ENCODE measurements around the gene BICRA. TPM values are rescaled to one million over a fixed set of nuclear protein-coding genes. Genes with fewer than 3 reads are reported as not detected.

Gene BICRA
- polyA plus RNA-seq, 10 donors: 5.7 to 12.6 (median 10.0) TPM

GRCh38 chr19:47600246-47601179, 8.4 kb upstream of the BICRA start:
- peak; percentile 99 for DNase-seq

- no peak for DNase-seq
Observed at GRCh38 chr19:47601180-47601904, 7.6 kb upstream of the BICRA start.

DNA sequence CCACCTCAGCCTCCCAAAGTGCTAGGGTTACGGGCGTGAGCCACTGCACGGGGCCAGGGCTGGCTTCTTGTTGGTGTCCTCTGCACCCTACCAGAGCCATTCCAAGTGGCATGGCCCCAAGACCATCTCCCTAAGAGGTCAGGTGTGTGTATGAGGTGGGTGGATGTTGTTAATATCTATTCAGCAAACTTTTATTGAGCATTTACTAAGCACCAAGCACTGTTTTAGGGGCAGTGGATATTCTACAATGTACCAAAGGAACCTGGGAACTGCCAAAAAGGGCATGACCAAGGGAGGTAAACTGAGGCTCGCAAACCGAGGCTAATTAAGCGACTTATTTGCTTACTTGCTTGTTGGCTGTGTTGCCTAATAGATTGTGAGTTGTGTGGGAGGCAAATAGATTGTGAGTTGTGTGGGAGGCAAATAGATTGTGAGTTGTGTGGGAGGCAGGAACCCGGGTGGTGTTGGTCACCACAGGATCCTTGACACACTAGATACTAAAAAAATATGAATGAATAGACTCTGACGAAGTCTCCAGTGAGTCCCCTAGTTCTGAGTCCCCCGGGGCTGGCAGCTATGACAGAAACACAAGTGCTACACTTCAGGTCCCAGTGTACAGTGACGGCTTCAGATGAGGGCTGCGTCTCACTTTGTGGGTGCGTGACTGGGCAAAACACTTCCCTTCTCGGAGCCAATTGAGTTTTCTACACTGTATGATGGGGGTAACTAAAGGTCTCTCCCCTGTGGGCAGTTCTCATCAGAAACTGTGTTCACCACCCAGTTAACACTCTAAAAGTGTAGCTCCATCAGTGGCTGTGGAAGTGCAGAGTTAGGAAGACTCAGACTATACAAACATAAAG, 5.0 kb upstream of the BICRA start:
- no peak for DNase-seq

GRCh38 chr19:47607564-47608073, 1.3 kb upstream of the BICRA start:
- no peak for DNase-seq

DNA sequence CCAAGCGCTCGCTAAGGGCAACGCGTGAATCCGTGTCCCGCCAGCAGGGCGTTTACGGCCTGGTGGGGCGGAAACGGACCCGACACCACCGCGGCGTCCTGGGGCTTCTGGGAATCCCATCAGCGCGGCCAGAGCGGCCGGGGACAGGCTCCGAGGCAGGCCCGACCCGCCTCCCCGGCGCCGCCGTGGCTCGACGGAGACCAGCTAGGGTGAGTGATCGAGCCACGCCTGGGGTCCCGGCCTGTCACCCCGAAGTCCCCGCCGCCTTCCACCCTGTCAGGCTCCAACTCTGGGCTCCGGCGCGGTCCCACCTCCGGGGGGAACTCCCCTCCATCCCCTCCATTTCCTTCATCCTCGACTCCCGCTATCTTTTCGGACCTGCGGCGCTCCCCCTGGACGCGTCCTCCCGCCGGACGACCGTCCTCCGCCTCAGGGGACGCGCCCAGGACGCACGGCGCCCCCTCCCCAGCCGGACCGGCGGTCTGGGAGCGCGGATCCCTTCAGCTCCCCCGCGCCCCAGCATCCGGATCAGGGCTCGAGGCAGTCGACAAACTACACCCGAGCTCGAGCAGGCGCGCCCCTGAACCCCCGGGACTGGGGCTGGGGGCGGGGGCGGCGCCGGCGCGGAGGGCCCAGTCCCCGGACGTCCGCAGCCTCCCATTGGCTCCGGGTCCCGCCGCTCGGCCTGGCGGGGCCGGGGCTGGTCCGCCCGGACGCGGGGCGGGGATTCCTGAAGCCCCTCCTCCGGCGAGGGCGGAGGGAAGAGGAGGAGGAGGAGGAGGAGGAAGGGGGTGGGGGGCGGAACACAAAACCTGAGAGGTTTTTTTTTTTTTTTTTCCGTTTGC, 638 bp upstream of the BICRA start:
- DNase-seq: peak; percentile 97 to 98 (median 97)

DNA sequence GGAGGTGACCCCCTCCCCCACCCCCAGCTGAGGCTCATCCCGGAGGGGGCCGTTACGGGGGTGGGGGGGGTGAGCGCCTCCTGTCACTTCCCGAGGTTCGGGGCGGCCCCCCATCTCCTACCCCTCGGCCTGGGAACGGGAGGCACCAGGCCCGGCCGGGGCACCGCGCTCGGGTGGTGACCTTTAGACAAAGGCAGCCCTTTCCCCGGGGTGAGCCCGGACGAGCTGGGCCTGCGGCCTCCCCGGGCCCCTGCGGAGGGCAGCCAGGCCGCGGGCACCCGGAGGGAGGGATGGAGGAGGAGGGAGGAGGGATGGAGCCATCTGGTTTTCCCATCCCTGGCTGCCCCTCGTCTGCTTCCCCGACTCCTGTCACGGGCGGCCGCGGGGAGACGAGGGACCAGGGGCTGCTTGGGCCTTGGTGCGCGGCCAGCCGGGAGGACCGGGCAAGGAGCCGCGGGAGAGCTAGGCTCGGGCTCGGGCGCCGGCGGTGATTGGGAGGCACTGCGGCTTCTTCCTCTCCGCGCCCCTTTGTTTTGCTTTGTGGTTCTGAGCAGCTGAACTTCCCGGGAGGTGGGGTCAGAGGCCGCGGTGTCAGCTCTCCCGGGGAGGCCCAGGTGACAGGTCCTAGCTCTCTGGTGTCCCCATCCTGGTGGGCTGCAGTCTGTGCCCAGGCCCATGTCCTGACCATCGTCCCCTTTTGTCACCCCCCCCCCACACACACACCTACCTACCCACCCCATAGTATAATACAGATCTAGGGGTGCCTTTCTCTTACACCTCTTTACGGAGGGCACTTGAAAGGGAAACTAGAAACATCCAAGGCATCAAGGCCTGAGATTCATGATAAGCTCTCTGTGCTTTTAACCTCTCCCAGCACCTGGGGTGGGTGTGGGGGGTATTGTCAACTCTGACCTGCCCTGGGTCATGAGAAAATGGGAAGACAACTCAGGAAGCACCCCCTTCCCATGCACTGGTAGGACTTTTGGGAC, 1.3 kb downstream of the BICRA start:
- DNase-seq: peak in 1 of 3 donors; percentile 67

- peak in 1 of 3 donors; percentile 29 for DNase-seq
Observed at GRCh38 chr19:47610902-47611301, 2.0 kb downstream of the BICRA start.

- DNase-seq: peak in 2 of 3 donors; percentile 42 to 80
Observed at GRCh38 chr19:47613165-47614020, 4.5 kb downstream of the BICRA start.

DNA sequence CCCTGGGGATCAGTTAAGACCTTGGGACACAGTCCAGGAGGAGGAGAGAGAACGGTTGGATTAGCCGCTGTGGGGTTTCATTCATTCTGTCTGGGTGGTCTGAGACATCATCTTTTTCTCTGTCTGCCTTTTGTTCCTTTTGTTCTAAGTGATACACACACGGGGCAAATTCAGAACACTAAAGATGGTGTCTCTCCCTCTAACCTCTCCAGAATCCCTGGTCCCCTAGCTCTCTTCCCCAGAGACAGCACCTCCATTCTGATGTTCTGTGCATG, 5.0 kb downstream of the BICRA start:
- DNase-seq: no peak

DNA sequence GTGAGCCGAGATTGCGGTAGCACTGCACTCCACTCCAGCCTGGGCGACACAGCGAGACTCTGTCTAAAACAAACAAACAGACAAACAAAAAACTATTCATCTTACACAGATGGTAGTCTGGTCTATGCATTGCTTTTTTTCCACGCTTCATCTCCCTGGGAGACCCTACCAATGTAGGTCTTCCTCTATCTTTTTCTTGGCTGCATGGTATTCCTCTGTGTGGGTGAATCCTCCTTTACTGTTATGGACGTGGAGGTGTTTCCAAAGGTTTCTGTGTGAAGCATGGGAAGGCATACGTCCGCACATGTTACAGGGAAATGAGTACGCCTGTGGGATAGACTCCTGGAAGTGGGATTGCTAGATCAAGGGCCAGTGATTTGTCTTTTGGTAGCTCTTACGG, 5.6 kb downstream of the BICRA start:
- no peak for DNase-seq

GRCh38 chr19:47615230-47615629, 6.3 kb downstream of the BICRA start:
- no peak for DNase-seq

DNA sequence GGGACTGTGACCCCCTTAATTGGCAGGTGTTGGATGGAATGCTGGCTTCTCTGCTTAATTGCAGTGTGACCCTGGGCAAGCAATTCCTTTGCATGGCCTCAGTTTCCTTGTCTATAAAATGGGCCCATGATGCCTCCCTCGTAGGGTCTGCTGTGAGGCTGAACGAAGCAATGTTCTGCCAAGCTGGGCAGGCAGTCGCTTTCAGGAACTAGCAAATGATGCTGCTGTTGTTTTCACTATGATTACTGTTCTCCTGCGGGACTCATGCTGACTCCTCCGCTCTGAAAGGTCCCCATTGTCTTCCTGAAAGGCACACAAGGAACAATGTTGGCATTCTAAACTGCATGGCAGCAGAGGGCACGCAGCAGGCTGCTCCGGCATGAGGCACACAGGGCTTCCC, 6.8 kb downstream of the BICRA start:
- no peak for DNase-seq

GRCh38 chr19:47618771-47619170, 9.8 kb downstream of the BICRA start:
- DNase-seq: no peak

GRCh38 chr19:47619763-47620162, 10.8 kb downstream of the BICRA start:
- no peak for DNase-seq

DNA sequence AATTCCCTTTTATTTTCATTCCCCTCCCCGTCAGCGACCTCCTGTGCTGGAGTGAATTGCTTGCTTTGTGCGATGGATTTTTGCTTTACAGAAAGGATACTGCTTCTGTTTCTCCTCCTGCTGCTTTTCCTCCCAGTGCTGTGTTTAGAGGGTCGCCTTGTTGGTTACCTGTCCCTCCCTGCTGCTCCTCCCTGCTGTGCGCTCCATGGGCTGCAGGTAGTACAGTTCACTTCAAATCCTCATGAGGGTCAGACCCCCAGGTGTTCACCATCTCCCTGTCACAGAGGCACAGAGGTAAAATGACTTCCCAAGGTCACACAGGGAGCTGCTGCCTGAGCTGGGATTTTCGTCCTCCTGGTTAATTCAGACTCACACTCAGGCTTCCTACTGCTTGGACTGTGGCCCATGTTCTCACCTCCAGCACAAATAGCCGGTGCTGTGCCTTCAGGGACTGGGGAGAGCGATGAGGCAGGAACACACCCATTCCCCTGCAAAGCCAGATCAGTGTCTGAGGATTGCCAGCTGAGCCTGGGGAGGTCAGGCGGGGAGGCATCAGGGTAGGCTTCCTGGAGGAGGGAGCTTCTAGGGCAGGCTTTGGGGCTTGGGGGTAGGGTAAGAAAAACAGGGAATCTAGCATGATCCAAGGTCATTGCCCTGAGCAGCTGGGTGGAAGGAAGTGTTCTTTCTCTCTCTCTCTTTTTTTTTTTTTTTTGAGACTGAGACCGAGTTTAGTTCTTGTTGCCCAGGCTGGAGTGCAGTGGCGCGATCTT, 14.4 kb downstream of the BICRA start:
- DNase-seq: no peak

- DNase-seq: no peak
Observed at GRCh38 chr19:47623921-47624391, 15.0 kb downstream of the BICRA start.

DNA sequence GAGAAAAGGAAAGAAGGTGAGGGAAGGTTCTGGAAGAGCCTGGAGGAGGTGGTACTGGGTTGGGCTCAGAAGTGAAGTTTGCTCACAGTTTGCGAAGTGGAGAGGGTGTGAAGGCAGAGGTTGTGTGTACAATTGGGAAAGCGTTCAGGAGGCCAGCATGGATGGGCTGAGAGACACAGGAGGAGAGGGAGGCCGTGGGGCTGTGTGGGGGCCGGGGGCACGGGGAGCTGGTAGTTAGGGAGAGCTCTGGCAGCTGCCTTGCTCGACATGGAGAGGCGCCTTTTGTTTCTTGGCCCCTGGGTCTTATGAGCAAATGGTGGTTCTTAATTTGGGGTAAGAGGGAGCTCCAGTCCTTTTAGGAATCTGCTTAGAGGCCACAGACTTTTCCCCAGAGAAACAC, 16.7 kb downstream of the BICRA start:
- no peak for DNase-seq

DNA sequence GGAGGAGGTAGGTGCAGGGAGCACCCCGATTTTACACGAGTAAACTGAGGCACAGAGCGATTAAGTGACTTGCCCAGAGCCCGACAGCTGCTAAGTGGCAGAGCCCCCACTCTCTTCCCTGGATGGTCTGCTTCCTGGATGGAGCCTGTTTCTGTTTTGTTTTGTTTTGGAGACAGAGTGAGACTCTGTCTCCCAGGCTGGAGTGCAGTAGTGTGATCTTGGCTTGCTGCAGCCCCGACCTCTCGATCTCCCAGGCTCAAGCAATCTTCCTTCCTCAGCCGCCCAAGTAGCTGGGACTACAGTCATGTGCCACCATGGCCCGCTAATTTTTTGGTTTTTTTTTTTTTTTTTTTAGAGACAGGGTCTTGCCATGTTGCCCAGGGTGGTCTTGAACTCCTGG, 17.3 kb downstream of the BICRA start:
- peak in 1 of 3 donors; percentile 31 for DNase-seq
